ENCODE results near the gene ENTPD5.

GRCh38 chr14:73991092-73991491, 28.0 kb downstream of the ENTPD5 start:
- TF ChIP-seq CTCF (conservative IDR thresholded peaks at IDR 0.05; ENCODE audit: low read depth, low read length) = no peak
- no peak for TF ChIP-seq POLR2A (IDR thresholded peaks at IDR 0.05; ENCODE audit: low read depth, low read length)
- no peak for TF ChIP-seq CEBPB (IDR thresholded peaks at IDR 0.05; ENCODE audit: low read depth, low read length)
- TF ChIP-seq MAZ (IDR thresholded peaks at IDR 0.05; ENCODE audit: borderline replicate concordance, low read depth, low read length) = no peak
- no peak for TF ChIP-seq RAD21 (IDR thresholded peaks at IDR 0.05; ENCODE audit: low read length)
- no peak for TF ChIP-seq MAFK (IDR thresholded peaks at IDR 0.05; ENCODE audit: low read depth, low read length)
- TF ChIP-seq SMC3 (IDR thresholded peaks at IDR 0.05; ENCODE audit: low read depth, low read length) = no peak
- no peak for TF ChIP-seq MXI1 (IDR thresholded peaks at IDR 0.05; ENCODE audit: borderline replicate concordance, low read depth, low read length)
- TF ChIP-seq BHLHE40 (IDR thresholded peaks at IDR 0.05; ENCODE audit: low read depth, low read length) = no peak
- no peak for TF ChIP-seq USF2 (IDR thresholded peaks at IDR 0.05; ENCODE audit: low read depth, low read length)
- TF ChIP-seq NFE2L2 (IDR thresholded peaks at IDR 0.05; ENCODE audit: low read depth, low read length) = no peak
- no peak for TF ChIP-seq FOS (IDR thresholded peaks at IDR 0.05; ENCODE audit: low read depth, low read length)
